Endothelial cell of umbilical vein (primary cell): ENCODE data around the gene LAMC1. TPM values are rescaled to one million over a fixed set of nuclear protein-coding genes. Genes with fewer than 3 reads are reported as not detected.

ENCODE experiments used
- BruUV-seq: library from RNA; stranded (reverse); fragments of 400-500 nt; replicated peaks from 2 replicates; lab custom pipeline; 2021; lab: Mats Ljungman, UMichigan
- CTCF ChIA-PET: fragments of 300-600, 350-600 bp; sonication (Branson Sonifier 250); formaldehyde crosslinking; loops from one replicate; lab custom pipeline; 2021; ENCODE audit warnings: antibody characterized with exemption, inconsistent platforms; lab: Charles Lee
- POLR2A ChIA-PET: fragments of 300-600, 350-600 bp; sonication (Branson Sonifier 250); formaldehyde crosslinking; loops from one replicate; lab custom pipeline; 2021; ENCODE audit warnings: antibody characterized with exemption, inconsistent platforms; lab: Charles Lee
- DNase-seq: peaks from one replicate; pipeline ENCODE4 v3.0.0-alpha.2; 2011; ENCODE audit warnings: low read depth, low spot score
- FAIRE-seq: peaks from 2 replicates; lab custom pipeline; 2011; peaks lifted over from hg19 to GRCh38; lab: Jason Lieb, UNC
- H2AFZ ChIP-seq: 2 replicates; pipeline ENCODE4 v1.6.0; 2012; ENCODE audit warnings: low read depth, low read length, control low read depth, inconsistent platforms
- H3K27ac ChIP-seq: 2 replicates; pipeline ENCODE4 v1.5.1; 2011; ENCODE audit warnings: low read depth, mild to moderate bottlenecking, control low read depth, low read length, moderate library complexity; ENCODE audit not compliant: insufficient read depth
- H3K27me3 ChIP-seq, 2 experiments: 2 replicates each; pipeline versions ENCODE4 v1.6.0 to v1.6.1; 2011; ENCODE audit warnings: low read length in 2 of 2, mixed read lengths in 1 of 2; ENCODE audit not compliant: control insufficient read depth in 2 of 2, insufficient read depth in 2 of 2
- H3K36me3 ChIP-seq, 2 experiments: 2 replicates in 1 of 2; 3 replicates in 1 of 2; pipeline ENCODE4 v1.5.1; 2011; ENCODE audit warnings: low read length in 2 of 2, mild to moderate bottlenecking in 1 of 2, moderate library complexity in 1 of 2; ENCODE audit not compliant: control insufficient read depth in 2 of 2, insufficient read depth in 2 of 2; ENCODE audit errors: extremely low read depth in 1 of 2
- H3K4me1 ChIP-seq: 3 replicates; pipeline ENCODE4 v1.5.1; 2011; ENCODE audit warnings: mild to moderate bottlenecking, low read length; ENCODE audit not compliant: control insufficient read depth, insufficient read depth; ENCODE audit errors: extremely low read depth
- H3K4me2 ChIP-seq: 2 replicates; pipeline ENCODE4 v1.6.1; 2011; ENCODE audit warnings: low read length, control low read depth, mixed read lengths; ENCODE audit not compliant: insufficient read depth
- H3K4me3 ChIP-seq, 3 experiments: fragments of 200-600 bp in 1 of 3; sonication (generic), shearing (Covaris generic) in 1 of 3; replicated peaks in 1 of 3; 2 replicates each; pipeline ENCODE4 v1.5.1; 2011 to 2016; ENCODE audit warnings: control low read depth in 3 of 3, low read length in 3 of 3, mild to moderate bottlenecking in 2 of 3, inconsistent platforms in 1 of 3, low read depth in 1 of 3, moderate library complexity in 1 of 3; ENCODE audit not compliant: insufficient read depth in 1 of 3
- H3K79me2 ChIP-seq: 2 replicates; pipeline ENCODE4 v1.6.0; 2012; ENCODE audit warnings: low read length, inconsistent platforms; ENCODE audit not compliant: control insufficient read depth, insufficient read depth
- H3K9ac ChIP-seq: replicated peaks from 2 replicates; pipeline ENCODE3; 2011; ENCODE audit warnings: low read length, control low read depth; ENCODE audit not compliant: insufficient read depth; ENCODE audit errors: extremely low read depth
- H3K9me1 ChIP-seq: replicated peaks from 3 replicates; pipeline ENCODE4 v1.6.0; 2011; ENCODE audit warnings: mild to moderate bottlenecking, low read length; ENCODE audit not compliant: control insufficient read depth, insufficient read depth; ENCODE audit errors: extremely low read depth
- H3K9me3 ChIP-seq: replicated peaks from 2 replicates; pipeline ENCODE4 v1.5.1; 2012; ENCODE audit warnings: low read length, inconsistent platforms; ENCODE audit not compliant: control insufficient read depth, insufficient read depth
- H4K20me1 ChIP-seq: replicated peaks from 2 replicates; pipeline ENCODE3; 2011; ENCODE audit warnings: mild to moderate bottlenecking, low read length; ENCODE audit not compliant: control insufficient read depth, insufficient read depth; ENCODE audit errors: extremely low read depth
- CTCF ChIP-seq, 2 donors: IDR thresholded peaks; 1 replicate in 1 of 2; 2 replicates in 1 of 2; pipeline ENCODE4 v1.5.1; 2011; ENCODE audit warnings: low read length in 2 of 2, mild to moderate bottlenecking in 2 of 2, moderate library complexity in 2 of 2, control low read depth in 1 of 2, inconsistent platforms in 1 of 2, low read depth in 1 of 2; ENCODE audit not compliant: insufficient read depth in 1 of 2; ENCODE audit errors: extremely low read depth in 1 of 2
- EZH2 ChIP-seq: IDR thresholded peaks from 2 replicates; pipeline ENCODE4 v1.6.1; 2012; ENCODE audit warnings: borderline replicate concordance, low read depth, mild to moderate bottlenecking, moderate library complexity, low read length, inconsistent platforms; ENCODE audit not compliant: severe bottlenecking
- FOS ChIP-seq: IDR thresholded peaks from 2 replicates; pipeline ENCODE4 v1.6.1; 2011; ENCODE audit warnings: mild to moderate bottlenecking, low read length, moderate library complexity, borderline replicate concordance; ENCODE audit not compliant: insufficient read depth
- GATA2 ChIP-seq: IDR thresholded peaks from 2 replicates; pipeline ENCODE4 v1.7.0; 2011; ENCODE audit warnings: low read depth, mild to moderate bottlenecking, moderate library complexity, mixed read lengths, low read length; ENCODE audit not compliant: insufficient read length, insufficient read depth
- JUN ChIP-seq: IDR thresholded peaks from 2 replicates; pipeline ENCODE4 v1.6.1; 2011; ENCODE audit warnings: borderline replicate concordance, low read depth; ENCODE audit not compliant: insufficient read length, insufficient read depth
- MYC ChIP-seq: IDR thresholded peaks from one replicate; pipeline ENCODE4 v1.6.1; 2011; ENCODE audit warnings: mild to moderate bottlenecking, low read depth, low read length
- POLR2A ChIP-seq: IDR thresholded peaks from 2 replicates; pipeline ENCODE4 v1.6.1; 2012; ENCODE audit warnings: low read depth, mild to moderate bottlenecking, control low read depth, low read length
- POLR2AphosphoS5 ChIP-seq: IDR thresholded peaks from 2 replicates; pipeline ENCODE4 v1.6.1; 2012; ENCODE audit warnings: low read depth, mild to moderate bottlenecking, control low read depth, low read length, moderate library complexity; ENCODE audit not compliant: insufficient read depth
- dilution Hi-C: fragments of 300-500 bp; cut with MboI; formaldehyde crosslinking; loops from one replicate; pipeline ENCODE4 v1.15.0; 2019; ENCODE audit warnings: low sequenced_read_pairs; ENCODE audit not compliant: extremely low pct_ligation_motif_present
- intact Hi-C: fragments of 100-400 bp; cut with micrococcal nuclease; formaldehyde crosslinking; loops from one replicate; pipeline ENCODE4 v1.10.0; 2022
- polyA plus RNA-seq, 4 experiments: library from polyadenylated mRNA; depleted of rRNA in 3 of 4; stranded (reverse) in 3 of 4; unstranded in 1 of 4; fragments of >200 nt; gene quantifications; 2 replicates each; pipeline versions ENCODE4 v1.2.1 to v1.2.3, GENCODE V29; 2011 to 2012; ENCODE audit warnings: missing spikeins in 1 of 4
- total RNA-seq: library from RNA; stranded (reverse); gene quantifications from 2 replicates; pipeline ENCODE4 v1.2.3, GENCODE V29; 2021
- TF ChIP-seq, protein P1 (sequence below): IDR thresholded peaks from 2 replicates; pipeline ENCODE4 v1.6.1; 2011; ENCODE audit not compliant: insufficient read depth, insufficient read length

The LAMC1 gene
- total and polyA plus RNA-seq, 2 donors (not counting 3 experiments of a cell fraction or from before 2014, with no cell fraction given): 92.5 to 216 TPM

DNA sequence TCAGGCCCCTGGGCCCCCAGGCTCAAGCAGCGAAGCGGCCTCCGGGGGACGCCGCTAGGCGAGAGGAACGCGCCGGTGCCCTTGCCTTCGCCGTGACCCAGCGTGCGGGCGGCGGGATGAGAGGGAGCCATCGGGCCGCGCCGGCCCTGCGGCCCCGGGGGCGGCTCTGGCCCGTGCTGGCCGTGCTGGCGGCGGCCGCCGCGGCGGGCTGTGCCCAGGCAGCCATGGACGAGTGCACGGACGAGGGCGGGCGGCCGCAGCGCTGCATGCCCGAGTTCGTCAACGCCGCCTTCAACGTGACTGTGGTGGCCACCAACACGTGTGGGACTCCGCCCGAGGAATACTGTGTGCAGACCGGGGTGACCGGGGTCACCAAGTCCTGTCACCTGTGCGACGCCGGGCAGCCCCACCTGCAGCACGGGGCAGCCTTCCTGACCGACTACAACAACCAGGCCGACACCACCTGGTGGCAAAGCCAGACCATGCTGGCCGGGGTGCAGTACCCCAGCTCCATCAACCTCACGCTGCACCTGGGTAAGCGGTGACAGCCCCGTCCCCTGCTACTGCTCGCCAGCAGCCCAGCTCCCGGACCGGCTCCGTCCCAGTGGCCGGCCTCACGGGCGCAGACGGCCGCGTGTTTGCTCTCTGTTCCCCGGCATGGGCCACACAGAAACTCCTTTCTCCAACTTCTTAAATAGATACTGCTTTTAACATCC lies 539 bp downstream of the LAMC1 start:
- Histone ChIP-seq H3K9me3 (no peaks in the 10 kb centered on the region), H2AFZ (peak overlapping the region; percentile 24), H3K36me3 (peaks cover 0 to 3% of the 10 kb centered on the region in 2 experiments), H3K9ac (peak overlapping the region; percentile 85), H3K27me3 (no peaks in the 10 kb centered on the region), H3K27ac (peak overlapping the region; percentile 68), H3K4me2 (peak overlapping the region; percentile 99), H3K79me2 (peaks cover 54% of the 10 kb centered on the region), H3K4me1 (peaks cover 44% of the 10 kb centered on the region), H4K20me1 (no peaks in the 10 kb centered on the region), H3K9me1 (no peaks in the 10 kb centered on the region), H3K4me3 (peak overlapping the region; percentile 71 to 96 (median 96))
- no peak for FAIRE-seq
- CTCF ChIA-PET: interaction anchor here (0.6 to 6.0 kb wide), 8 partner anchors 48 to 295 kb away, joined by 3 to 49 read pairs (median 3); no protein-coding TSS in a partner anchor
- DNase-seq: peak; percentile 78
- dilution Hi-C loops (no loop called here), intact Hi-C loops (loop anchor here (1.0 to 5.0 kb wide), 5 partner anchors 37 to 449 kb away; partner anchors contain the start of gene SMG7)
- no peak for TF ChIP-seq POLR2A
- peak; percentile 41 to 76 for TF ChIP-seq CTCF (IDR thresholded peaks at IDR 0.05; ENCODE audit: extremely low read depth in 1 of 2, insufficient read depth in 1 of 2, low read depth in 1 of 2, low read length in 2 of 2)
- TF ChIP-seq JUN: no peak
- TF ChIP-seq, protein P1, sequence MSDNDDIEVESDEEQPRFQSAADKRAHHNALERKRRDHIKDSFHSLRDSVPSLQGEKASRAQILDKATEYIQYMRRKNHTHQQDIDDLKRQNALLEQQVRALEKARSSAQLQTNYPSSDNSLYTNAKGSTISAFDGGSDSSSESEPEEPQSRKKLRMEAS: peak; percentile 3
- no peak for TF ChIP-seq EZH2
- TF ChIP-seq MYC: no peak
- no peak for TF ChIP-seq GATA2
- no peak for TF ChIP-seq POLR2AphosphoS5
- no peak for TF ChIP-seq FOS
- POLR2A ChIA-PET: no interaction called here
- no TSS peak for BruUV-seq
